ENCODE results near the gene ZSWIM1.

Gene ZSWIM1

GRCh38 chr20:45886590-45887345, 5.7 kb downstream of the ZSWIM1 start:
- H3K9me3 ChIP-seq (ENCODE audit: severe bottlenecking) = no peaks in the 10 kb centered on the region
- peaks cover 34% of the 10 kb centered on the region for H3K36me3 ChIP-seq (ENCODE audit: low read depth)
- H3K27me3 ChIP-seq (ENCODE audit: insufficient read depth, poor library complexity, severe bottlenecking) = no peaks in the 10 kb centered on the region
- no peak for ATAC-seq (ENCODE audit: low read depth)
- no peak overlapping the region for H3K4me3 ChIP-seq (ENCODE audit: severe bottlenecking)
- H3K4me1 ChIP-seq (ENCODE audit: insufficient read depth, poor library complexity, severe bottlenecking) = peaks cover 13% of the 10 kb centered on the region
- peak; percentile 84 for DNase-seq (ENCODE audit: low spot score)
- TF ChIP-seq CTCF (IDR thresholded peaks at IDR 0.05; ENCODE audit: poor library complexity, severe bottlenecking) = no peak
- H3K27ac ChIP-seq (ENCODE audit: poor library complexity, severe bottlenecking) = no peak overlapping the region

GRCh38 chr20:45887346-45887715, 6.3 kb downstream of the ZSWIM1 start, which contains the start of gene SPATA25:
Gene SPATA25 (minus strand): TSS chr20:45887622. CDS start chr20:45887590, 32 bp downstream.
- H3K27me3 ChIP-seq (ENCODE audit: insufficient read depth, poor library complexity, severe bottlenecking) = no peaks in the 10 kb centered on the region
- TF ChIP-seq CTCF (IDR thresholded peaks at IDR 0.05; ENCODE audit: poor library complexity, severe bottlenecking) = no peak
- no peaks in the 10 kb centered on the region for H3K9me3 ChIP-seq (ENCODE audit: severe bottlenecking)
- no peak within 1 kb of the TSS for H3K4me3 ChIP-seq (ENCODE audit: severe bottlenecking)
- peaks cover 31% of the 10 kb centered on the region for H3K36me3 ChIP-seq (ENCODE audit: low read depth)
- H3K4me1 ChIP-seq (ENCODE audit: insufficient read depth, poor library complexity, severe bottlenecking) = peaks cover 11% of the 10 kb centered on the region
- DNase-seq (ENCODE audit: low spot score) (no peak), ATAC-seq (ENCODE audit: low read depth) (no peak)
- H3K27ac ChIP-seq (ENCODE audit: poor library complexity, severe bottlenecking) = no peak within 1 kb of the TSS

- DNase-seq (ENCODE audit: low spot score) (no peak), ATAC-seq (ENCODE audit: low read depth) (no peak)
- H3K27me3 ChIP-seq (ENCODE audit: insufficient read depth, poor library complexity, severe bottlenecking) = no peaks in the 10 kb centered on the region
- H3K36me3 ChIP-seq (ENCODE audit: low read depth) = peaks cover 25% of the 10 kb centered on the region
- H3K4me3 ChIP-seq (ENCODE audit: severe bottlenecking) = no peak overlapping the region
- peaks cover 11% of the 10 kb centered on the region for H3K4me1 ChIP-seq (ENCODE audit: insufficient read depth, poor library complexity, severe bottlenecking)
- TF ChIP-seq CTCF (IDR thresholded peaks at IDR 0.05; ENCODE audit: poor library complexity, severe bottlenecking) = no peak
- no peaks in the 10 kb centered on the region for H3K9me3 ChIP-seq (ENCODE audit: severe bottlenecking)
- no peak overlapping the region for H3K27ac ChIP-seq (ENCODE audit: poor library complexity, severe bottlenecking)
These were observed 7.7 kb downstream of the ZSWIM1 start for GRCh38 chr20:45888681-45889080.

GRCh38 chr20:45890077-45890984, 9.3 kb downstream of the ZSWIM1 start:
- DNase-seq (ENCODE audit: low spot score) (peak; percentile 89), ATAC-seq (ENCODE audit: low read depth) (peak; percentile 51)
- no peaks in the 10 kb centered on the region for H3K27me3 ChIP-seq (ENCODE audit: insufficient read depth, poor library complexity, severe bottlenecking)
- peaks cover 23% of the 10 kb centered on the region for H3K36me3 ChIP-seq (ENCODE audit: low read depth)
- H3K4me1 ChIP-seq (ENCODE audit: insufficient read depth, poor library complexity, severe bottlenecking) = peaks cover 1% of the 10 kb centered on the region
- TF ChIP-seq CTCF (IDR thresholded peaks at IDR 0.05; ENCODE audit: poor library complexity, severe bottlenecking) = peak; percentile 91
- peak overlapping the region; percentile 72 for H3K4me3 ChIP-seq (ENCODE audit: severe bottlenecking)
- H3K9me3 ChIP-seq (ENCODE audit: severe bottlenecking) = no peaks in the 10 kb centered on the region
- peak overlapping the region; percentile 5 for H3K27ac ChIP-seq (ENCODE audit: poor library complexity, severe bottlenecking)
